Activated T-cell treated with anti-CD3 and anti-CD28 coated beads for 4 hours (primary cell): ENCODE data around the gene CLPTM1L.

Experiments
- DNase-seq: peaks from one replicate; pipeline ENCODE4 v3.0.0-alpha.2; 2020

CLPTM1L gene

GRCh38 chr5:1270933-1271914 is 73.7 kb downstream of the CLPTM1L start:
- no peak for DNase-seq

DNA sequence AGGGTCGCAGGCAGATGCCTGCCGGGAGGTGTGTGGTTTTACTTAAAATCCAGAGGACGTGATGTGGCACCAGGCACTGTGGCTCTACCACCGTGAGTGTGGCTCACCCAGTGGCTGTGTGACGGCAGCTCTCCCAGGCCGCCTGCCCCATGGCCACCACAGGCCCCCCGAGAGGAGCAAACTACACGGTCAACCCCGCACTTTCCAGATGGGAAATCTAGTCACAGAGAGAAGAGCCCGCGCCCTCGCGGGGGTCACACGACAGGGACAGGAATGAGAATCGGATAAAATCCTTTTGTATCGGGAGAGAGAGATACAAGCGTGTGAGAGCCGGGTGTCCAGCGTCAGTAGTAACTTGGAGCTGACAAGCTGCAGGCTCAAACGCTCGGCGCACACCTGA is 74.5 kb downstream of the CLPTM1L start:
- DNase-seq: no peak

GRCh38 chr5:1268666-1269065 is 76.2 kb downstream of the CLPTM1L start:
- peak; percentile 8 for DNase-seq

GRCh38 chr5:1268056-1268455 is 76.8 kb downstream of the CLPTM1L start:
- DNase-seq: no peak
